ENCODE measurements around the gene SMG7.

GRCh38 chr1:183595537-183595936 is 123.2 kb downstream of the SMG7 start:
- TF ChIP-seq CTCF (IDR thresholded peaks at IDR 0.05; ENCODE audit: low read length) (no peak), EZH2 (IDR thresholded peaks at IDR 0.05; ENCODE audit: borderline replicate concordance, low read length) (no peak)
